Bronchial epithelial cell (primary cell): ENCODE measurements around the gene STARD13. TPM values are rescaled to one million over a fixed set of nuclear protein-coding genes. Genes with fewer than 3 reads are reported as not detected.

Source experiments
- DNase-seq: peaks from one replicate; pipeline ENCODE4 v3.0.0-alpha.2; 2010; ENCODE audit warnings: low read depth
- FAIRE-seq: peaks from 2 replicates; lab custom pipeline; 2011; peaks lifted over from hg19 to GRCh38; lab: Jason Lieb, UNC
- H3K27me3 ChIP-seq: 2 replicates; pipeline ENCODE4 v1.5.1; 2011; ENCODE audit warnings: low read length; ENCODE audit not compliant: control insufficient read depth, insufficient read depth
- H3K36me3 ChIP-seq: 2 replicates; pipeline ENCODE4 v1.5.1; 2011; ENCODE audit warnings: low read length; ENCODE audit not compliant: control insufficient read depth, insufficient read depth
- H3K4me3 ChIP-seq: 2 replicates; pipeline ENCODE4 v1.5.1; 2011; ENCODE audit warnings: mild to moderate bottlenecking, low read depth, low read length, control low read depth
- CTCF ChIP-seq: IDR thresholded peaks from 2 replicates; pipeline ENCODE4 v1.5.1; 2011; ENCODE audit warnings: mild to moderate bottlenecking, moderate library complexity, low read length, control low read depth, inconsistent platforms; ENCODE audit not compliant: insufficient read depth, severe bottlenecking
- total RNA-seq: library from RNA; depleted of rRNA; stranded (reverse); fragments of >200 nt; gene quantifications from 2 replicates; pipeline ENCODE4 v1.2.1, GENCODE V29; 2014

STARD13 gene
- total RNA-seq, 1 donor from 2014 or later, result 2.1 TPM

GRCh38 chr13:33260168-33261098 is 25.1 kb downstream of the STARD13 start:
- DNase-seq (no peak), FAIRE-seq (no peak)
- no peaks in the 10 kb centered on the region for H3K27me3 ChIP-seq
- H3K36me3 ChIP-seq, result no peaks in the 10 kb centered on the region
- no peak overlapping the region for H3K4me3 ChIP-seq
- TF ChIP-seq CTCF, result no peak

- no peak for TF ChIP-seq CTCF
- no peak overlapping the region for H3K4me3 ChIP-seq
- FAIRE-seq (no peak), DNase-seq (no peak)
- H3K27me3 ChIP-seq, result no peaks in the 10 kb centered on the region
- no peaks in the 10 kb centered on the region for H3K36me3 ChIP-seq
Observed at GRCh38 chr13:33259296-33259695, 26.3 kb downstream of the STARD13 start.

- no peak for TF ChIP-seq CTCF
- Histone ChIP-seq H3K4me3 (no peak overlapping the region), H3K36me3 (no peaks in the 10 kb centered on the region), H3K27me3 (no peaks in the 10 kb centered on the region)
- FAIRE-seq (no peak), DNase-seq (no peak)
Observed at GRCh38 chr13:33258808-33259193, 26.8 kb downstream of the STARD13 start.

GRCh38 chr13:33257841-33258807 is 27.4 kb downstream of the STARD13 start:
- FAIRE-seq, result no peak
- Histone ChIP-seq H3K27me3 (no peaks in the 10 kb centered on the region), H3K4me3 (no peak overlapping the region), H3K36me3 (no peaks in the 10 kb centered on the region)
- TF ChIP-seq CTCF, result no peak
- no peak for DNase-seq

- FAIRE-seq (no peak), DNase-seq (no peak)
- TF ChIP-seq CTCF, result no peak
- no peaks in the 10 kb centered on the region for H3K36me3 ChIP-seq
- H3K27me3 ChIP-seq, result no peaks in the 10 kb centered on the region
- H3K4me3 ChIP-seq, result no peak overlapping the region
Observed at GRCh38 chr13:33256148-33256840, 29.3 kb downstream of the STARD13 start.
